ENCODE measurements around the gene DUSP22.

GRCh38 chr6:372336-372911 is 80.1 kb downstream of the DUSP22 start:
- no peak for TF ChIP-seq CTCF (conservative IDR thresholded peaks at IDR 0.05 in 1 of 2, IDR thresholded peaks at IDR 0.05 in 1 of 2; ENCODE audit: low read depth in 1 of 2, low read length in 2 of 2)
- TF ChIP-seq EZH2 (IDR thresholded peaks at IDR 0.05; ENCODE audit: low read length, missing control alignments): no peak
